ENCODE results near the gene COL28A1. TPM values are rescaled to one million over a fixed set of nuclear protein-coding genes. Genes with fewer than 3 reads are reported as not detected.
"Not testable (repeated sequence)": the region's sequence is repeated elsewhere in the genome, so short reads cannot be mapped to it uniquely, and the experiment has no call there.

The COL28A1 gene
- total RNA-seq, 1 experiment from 2014 or later = not detected

GRCh38 chr7:7519056-7519455 is 16.6 kb downstream of the COL28A1 start:
- DNase-seq (ENCODE audit: low spot score) = peak; percentile 20

- DNase-seq (ENCODE audit: low spot score) = peak; percentile 22
Measured at GRCh38 chr7:7517754-7518153, 17.9 kb downstream of the COL28A1 start.

GRCh38 chr7:7516662-7517061 is 19.0 kb downstream of the COL28A1 start:
- DNase-seq (ENCODE audit: low spot score) = no peak

- no peak for DNase-seq (ENCODE audit: low spot score)
Measured at GRCh38 chr7:7516156-7516555, 19.5 kb downstream of the COL28A1 start.

GRCh38 chr7:7512861-7513597 is 22.6 kb downstream of the COL28A1 start:
- no peak for DNase-seq (ENCODE audit: low spot score)

GRCh38 chr7:7510794-7511193 is 24.9 kb downstream of the COL28A1 start:
- no peak for DNase-seq (ENCODE audit: low spot score)

DNA sequence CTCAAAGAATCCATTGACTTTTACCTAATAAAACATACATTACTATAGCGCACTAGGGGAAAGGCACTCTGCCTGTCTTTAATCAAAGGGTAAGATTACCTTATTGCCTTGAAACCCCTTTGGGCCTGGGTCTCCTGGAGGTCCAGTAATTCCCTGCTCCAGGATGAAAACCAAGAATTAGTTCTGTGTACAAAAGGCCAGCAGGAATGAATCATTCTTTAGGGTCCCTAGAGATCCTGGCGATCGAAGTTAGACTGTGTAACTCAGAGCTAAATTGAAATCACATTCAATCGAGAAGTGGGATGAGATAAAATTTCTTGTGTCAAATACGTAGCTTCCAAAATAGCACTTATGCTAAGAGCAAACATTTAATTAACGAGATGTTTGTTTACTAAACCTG is 29.8 kb downstream of the COL28A1 start:
- DNase-seq (ENCODE audit: low spot score) = no peak

DNA sequence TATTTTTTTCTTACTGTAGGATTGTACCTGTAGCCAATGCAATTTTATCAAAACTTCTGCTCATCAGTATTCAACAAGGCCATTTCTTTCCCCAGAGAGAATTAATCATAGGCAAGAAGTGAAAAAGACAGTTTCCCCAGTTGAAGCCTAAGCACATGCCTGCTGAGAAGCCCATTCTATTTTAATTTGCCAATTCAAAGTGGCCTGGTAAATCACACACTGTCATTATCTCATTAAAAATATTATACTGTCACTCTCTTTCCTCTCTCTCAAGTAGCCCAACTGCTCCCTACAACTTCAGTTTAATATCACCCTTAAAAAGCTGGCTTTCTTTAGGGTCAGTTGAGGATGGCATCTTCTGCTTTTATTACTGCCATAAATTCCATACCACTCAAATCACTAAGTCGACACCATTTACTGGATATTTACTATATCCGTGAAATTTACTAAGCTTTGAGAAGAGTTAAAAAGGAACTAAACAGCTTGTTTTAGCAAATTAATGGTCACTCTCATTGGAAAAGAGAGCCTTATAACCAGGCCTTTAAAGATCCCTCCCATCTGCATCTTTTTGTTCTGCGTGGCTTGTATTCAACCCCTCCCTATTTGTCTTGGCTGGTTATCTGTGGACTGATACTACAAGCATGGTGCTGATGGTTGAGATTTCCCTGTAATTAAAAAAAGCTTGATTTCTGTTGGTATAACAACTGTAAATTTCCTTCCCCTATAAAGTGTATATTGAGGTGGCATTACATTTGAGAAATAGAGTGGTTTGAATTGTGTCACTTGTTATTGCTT is 30.6 kb downstream of the COL28A1 start:
- no peak for DNase-seq (ENCODE audit: low spot score)

GRCh38 chr7:7499892-7500291 is 35.8 kb downstream of the COL28A1 start:
- DNase-seq (ENCODE audit: low spot score) = no peak

DNA sequence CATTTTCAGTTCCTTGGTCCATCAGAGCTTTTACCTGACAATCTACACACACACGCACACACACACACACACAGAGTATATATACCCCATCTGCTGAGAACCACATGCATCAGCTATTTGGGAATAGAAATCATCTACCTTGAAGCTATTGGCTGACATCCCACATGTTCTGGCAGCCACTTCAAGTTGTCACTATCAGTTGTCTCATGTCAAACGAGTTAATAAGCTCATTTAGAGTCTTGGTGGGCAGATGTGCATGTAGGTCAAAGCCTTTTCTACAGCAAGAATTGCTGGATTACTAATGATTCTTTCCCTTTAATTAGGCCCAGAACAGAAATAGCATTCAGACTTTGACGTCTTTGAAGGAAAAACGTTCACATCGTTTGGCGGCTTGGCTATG is 36.8 kb downstream of the COL28A1 start:
- DNase-seq (ENCODE audit: low spot score) = no peak

GRCh38 chr7:7496311-7496710 is 39.4 kb downstream of the COL28A1 start:
- DNase-seq (ENCODE audit: low spot score) = no peak

GRCh38 chr7:7495171-7495570 is 40.5 kb downstream of the COL28A1 start:
- no peak for DNase-seq (ENCODE audit: low spot score)

DNA sequence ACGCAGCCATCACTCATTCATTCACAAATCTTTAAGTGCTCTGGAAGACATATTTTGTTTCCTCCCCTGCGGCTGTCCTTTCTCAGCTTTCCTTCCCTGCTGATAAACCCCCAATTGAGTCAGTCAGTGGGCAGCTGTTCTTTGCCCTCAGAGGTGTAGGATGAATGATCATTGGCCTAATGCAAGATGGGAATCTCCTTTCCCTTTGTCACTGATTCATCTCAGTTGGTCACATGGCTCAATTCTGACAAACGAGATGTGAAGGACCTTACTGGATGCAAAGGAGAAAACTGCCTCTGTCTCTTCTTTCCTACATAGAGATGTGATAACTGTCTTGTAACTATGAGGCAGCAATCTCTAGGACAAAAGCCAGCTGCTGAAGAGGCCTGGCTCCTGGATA is 44.6 kb downstream of the COL28A1 start:
- DNase-seq (ENCODE audit: low spot score) = no peak

GRCh38 chr7:7490003-7490402 is 45.7 kb downstream of the COL28A1 start:
- DNase-seq (ENCODE audit: low spot score) = no peak

DNA sequence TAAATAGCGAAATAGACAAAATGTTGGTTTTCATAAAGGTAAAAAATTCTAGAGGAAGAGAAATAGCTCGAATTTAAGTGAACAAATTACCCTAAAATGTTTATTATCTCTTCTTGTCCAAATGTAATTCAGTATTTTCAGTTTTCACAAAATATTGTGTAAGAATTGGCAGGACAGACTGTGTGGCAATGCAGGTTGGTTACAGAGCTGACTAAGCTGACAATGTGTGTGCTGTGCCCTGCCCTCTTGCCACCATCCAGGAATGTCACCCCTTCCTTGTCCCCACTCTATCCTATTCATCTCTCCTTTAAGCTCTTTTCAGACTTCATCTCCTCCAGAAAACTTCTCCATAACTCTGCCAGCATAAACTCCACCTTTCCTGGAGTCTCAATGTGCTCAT is 46.1 kb downstream of the COL28A1 start:
- DNase-seq (ENCODE audit: low spot score) = no peak

GRCh38 chr7:7486362-7486761 is 49.3 kb downstream of the COL28A1 start:
- DNase-seq (ENCODE audit: low spot score) = no peak

GRCh38 chr7:7484072-7484471 is 51.6 kb downstream of the COL28A1 start:
- DNase-seq (ENCODE audit: low spot score) = no peak

- no peak for DNase-seq (ENCODE audit: low spot score)
Measured at GRCh38 chr7:7481802-7482201, 53.9 kb downstream of the COL28A1 start.

DNA sequence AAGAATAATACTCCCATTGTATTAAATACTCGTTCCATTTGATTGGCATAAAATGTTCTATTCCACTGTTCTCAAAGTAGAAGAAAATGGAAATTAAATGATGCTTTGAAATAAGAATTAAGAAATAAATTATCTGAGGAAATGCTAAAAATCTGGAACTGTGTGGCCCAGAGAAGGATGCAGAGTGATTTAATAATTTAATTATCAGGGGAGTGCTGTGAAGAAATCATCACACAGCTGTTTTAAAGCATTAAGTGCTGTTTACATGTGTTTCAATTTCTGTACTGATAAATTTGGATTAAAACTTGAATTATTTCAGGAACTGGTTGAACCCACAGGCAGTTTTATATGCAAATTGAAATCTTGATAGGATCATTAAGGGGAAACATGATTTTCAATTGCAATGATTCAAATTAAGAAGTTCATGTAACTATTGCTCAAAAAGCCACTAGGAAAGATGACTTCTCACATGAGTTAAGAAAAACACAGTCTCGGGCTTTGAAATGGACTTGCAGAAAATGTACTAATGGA is 56.3 kb downstream of the COL28A1 start:
- no peak for DNase-seq (ENCODE audit: low spot score)

DNA sequence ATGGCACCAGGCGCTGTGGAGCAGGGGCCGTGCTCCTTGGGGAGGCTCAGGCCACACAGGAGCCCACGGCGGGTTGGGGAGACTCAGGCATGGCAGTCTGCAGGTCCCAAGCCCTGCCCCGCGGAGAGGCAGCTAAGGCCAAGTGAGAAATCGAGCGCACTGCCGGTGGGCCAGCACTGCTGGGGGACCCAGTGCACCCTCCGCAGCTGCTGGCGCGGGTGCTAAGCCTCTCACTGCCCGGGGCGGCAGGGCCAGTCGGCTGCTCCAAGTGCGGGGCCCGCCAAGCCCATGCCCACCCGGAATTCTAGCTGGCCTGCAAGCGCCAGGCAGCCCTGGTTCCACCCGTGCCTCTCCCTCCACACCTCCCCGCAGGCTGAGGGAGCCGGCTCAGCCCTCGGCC is 57.1 kb downstream of the COL28A1 start:
- DNase-seq (ENCODE audit: low spot score) = no peak

GRCh38 chr7:7477641-7478040 is 58.0 kb downstream of the COL28A1 start:
- not testable (repeated sequence) for DNase-seq (ENCODE audit: low spot score)

DNA sequence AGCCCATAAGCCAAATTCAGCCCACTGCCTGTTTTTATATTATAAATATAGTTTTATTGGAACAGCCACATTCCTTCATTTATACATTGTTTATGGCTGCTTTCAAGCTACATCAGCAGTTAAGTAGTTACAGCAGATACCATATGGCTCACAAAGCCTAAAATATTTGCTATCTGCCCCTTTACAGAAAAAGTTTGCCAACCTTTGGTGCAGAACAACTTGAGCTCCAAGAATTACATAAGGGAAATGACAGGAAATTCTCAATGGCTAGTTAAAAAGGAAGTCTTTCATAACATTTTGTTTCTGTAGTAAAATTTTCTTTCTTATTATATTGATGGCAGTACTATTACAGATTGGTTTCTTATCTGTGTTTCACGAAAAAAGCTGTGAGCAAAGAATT is 59.3 kb downstream of the COL28A1 start:
- DNase-seq (ENCODE audit: low spot score) = no peak

DNA sequence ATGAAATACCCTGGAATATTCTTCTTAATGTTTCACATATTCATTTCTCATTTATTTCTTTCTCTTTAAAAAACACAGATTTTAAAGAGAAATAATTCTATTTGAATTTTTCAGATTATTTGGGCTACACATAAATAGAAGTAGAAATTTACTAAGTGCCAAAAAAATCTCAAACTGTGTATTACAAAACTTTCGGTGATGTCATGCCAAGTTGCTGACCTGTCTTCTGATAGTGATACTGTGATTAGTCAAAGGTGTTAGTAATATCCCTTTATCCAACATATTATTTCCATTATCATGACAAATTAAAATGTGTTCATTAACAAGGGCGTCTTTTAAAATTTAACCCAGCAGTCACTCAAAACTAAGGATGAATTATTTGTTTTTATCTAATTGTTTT is 60.1 kb downstream of the COL28A1 start:
- DNase-seq (ENCODE audit: low spot score) = no peak

All from A172 (cell line).